ENCODE results near the gene HOMER2.
"Not testable (repeated sequence)": the region's sequence is repeated elsewhere in the genome, so short reads cannot be mapped to it uniquely, and the experiment has no call there.

Gene HOMER2

DNA sequence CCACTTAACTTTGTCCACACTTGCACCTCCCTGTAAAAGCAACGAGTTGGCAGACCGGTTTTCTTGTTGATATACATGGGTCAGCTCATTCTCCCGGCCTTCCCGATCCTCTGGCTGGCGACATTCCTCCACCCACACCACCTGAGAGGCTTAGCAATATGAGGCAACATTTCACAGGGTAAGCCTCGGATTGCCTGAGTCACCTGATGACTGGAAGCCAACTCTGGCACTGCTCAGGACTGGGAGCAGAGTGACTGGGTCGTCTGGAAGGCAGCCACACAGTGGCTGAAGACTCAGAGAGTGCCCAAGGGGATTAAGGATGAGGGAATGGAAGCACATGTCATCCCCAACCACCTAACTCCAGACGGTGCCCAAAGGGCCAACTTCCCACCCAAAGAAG is 9.8 kb downstream of the HOMER2 start:
- no peak for TF ChIP-seq ZC3H10 (CRISPR knock-in tag; IDR thresholded peaks at IDR 0.05)
- TF ChIP-seq, protein P1, sequence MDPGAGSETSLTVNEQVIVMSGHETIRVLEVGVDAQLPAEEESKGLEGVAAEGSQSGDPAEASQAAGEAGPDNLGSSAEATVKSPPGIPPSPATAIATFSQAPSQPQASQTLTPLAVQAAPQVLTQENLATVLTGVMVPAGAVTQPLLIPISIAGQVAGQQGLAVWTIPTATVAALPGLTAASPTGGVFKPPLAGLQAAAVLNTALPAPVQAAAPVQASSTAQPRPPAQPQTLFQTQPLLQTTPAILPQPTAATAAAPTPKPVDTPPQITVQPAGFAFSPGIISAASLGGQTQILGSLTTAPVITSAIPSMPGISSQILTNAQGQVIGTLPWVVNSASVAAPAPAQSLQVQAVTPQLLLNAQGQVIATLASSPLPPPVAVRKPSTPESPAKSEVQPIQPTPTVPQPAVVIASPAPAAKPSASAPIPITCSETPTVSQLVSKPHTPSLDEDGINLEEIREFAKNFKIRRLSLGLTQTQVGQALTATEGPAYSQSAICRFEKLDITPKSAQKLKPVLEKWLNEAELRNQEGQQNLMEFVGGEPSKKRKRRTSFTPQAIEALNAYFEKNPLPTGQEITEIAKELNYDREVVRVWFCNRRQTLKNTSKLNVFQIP (CRISPR knock-in tag; IDR thresholded peaks at IDR 0.05; ENCODE audit: borderline replicate concordance, low read depth), result no peak
- TF ChIP-seq, protein P2, sequence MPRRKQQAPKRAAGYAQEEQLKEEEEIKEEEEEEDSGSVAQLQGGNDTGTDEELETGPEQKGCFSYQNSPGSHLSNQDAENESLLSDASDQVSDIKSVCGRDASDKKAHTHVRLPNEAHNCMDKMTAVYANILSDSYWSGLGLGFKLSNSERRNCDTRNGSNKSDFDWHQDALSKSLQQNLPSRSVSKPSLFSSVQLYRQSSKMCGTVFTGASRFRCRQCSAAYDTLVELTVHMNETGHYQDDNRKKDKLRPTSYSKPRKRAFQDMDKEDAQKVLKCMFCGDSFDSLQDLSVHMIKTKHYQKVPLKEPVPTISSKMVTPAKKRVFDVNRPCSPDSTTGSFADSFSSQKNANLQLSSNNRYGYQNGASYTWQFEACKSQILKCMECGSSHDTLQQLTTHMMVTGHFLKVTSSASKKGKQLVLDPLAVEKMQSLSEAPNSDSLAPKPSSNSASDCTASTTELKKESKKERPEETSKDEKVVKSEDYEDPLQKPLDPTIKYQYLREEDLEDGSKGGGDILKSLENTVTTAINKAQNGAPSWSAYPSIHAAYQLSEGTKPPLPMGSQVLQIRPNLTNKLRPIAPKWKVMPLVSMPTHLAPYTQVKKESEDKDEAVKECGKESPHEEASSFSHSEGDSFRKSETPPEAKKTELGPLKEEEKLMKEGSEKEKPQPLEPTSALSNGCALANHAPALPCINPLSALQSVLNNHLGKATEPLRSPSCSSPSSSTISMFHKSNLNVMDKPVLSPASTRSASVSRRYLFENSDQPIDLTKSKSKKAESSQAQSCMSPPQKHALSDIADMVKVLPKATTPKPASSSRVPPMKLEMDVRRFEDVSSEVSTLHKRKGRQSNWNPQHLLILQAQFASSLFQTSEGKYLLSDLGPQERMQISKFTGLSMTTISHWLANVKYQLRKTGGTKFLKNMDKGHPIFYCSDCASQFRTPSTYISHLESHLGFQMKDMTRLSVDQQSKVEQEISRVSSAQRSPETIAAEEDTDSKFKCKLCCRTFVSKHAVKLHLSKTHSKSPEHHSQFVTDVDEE (CRISPR knock-in tag; IDR thresholded peaks at IDR 0.05), result no peak
- no peak for TF ChIP-seq TOX (CRISPR knock-in tag; IDR thresholded peaks at IDR 0.05; ENCODE audit: borderline replicate concordance)
- no peak for TF ChIP-seq ZFP3 (CRISPR knock-in tag; IDR thresholded peaks at IDR 0.05)
- no peak for TF ChIP-seq SNAI2 (CRISPR knock-in tag; IDR thresholded peaks at IDR 0.05)
- TF ChIP-seq, protein P3, sequence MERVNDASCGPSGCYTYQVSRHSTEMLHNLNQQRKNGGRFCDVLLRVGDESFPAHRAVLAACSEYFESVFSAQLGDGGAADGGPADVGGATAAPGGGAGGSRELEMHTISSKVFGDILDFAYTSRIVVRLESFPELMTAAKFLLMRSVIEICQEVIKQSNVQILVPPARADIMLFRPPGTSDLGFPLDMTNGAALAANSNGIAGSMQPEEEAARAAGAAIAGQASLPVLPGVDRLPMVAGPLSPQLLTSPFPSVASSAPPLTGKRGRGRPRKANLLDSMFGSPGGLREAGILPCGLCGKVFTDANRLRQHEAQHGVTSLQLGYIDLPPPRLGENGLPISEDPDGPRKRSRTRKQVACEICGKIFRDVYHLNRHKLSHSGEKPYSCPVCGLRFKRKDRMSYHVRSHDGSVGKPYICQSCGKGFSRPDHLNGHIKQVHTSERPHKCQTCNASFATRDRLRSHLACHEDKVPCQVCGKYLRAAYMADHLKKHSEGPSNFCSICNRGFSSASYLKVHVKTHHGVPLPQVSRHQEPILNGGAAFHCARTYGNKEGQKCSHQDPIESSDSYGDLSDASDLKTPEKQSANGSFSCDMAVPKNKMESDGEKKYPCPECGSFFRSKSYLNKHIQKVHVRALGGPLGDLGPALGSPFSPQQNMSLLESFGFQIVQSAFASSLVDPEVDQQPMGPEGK (CRISPR knock-in tag; IDR thresholded peaks at IDR 0.05; ENCODE audit: borderline replicate concordance), result no peak
- no peak for TF ChIP-seq PPARA (CRISPR knock-in tag; IDR thresholded peaks at IDR 0.05; ENCODE audit: borderline replicate concordance)
- no peak for TF ChIP-seq ZNF70 (CRISPR knock-in tag; IDR thresholded peaks at IDR 0.05)
- TF ChIP-seq ESRRG (CRISPR knock-in tag; IDR thresholded peaks at IDR 0.05), result no peak
- TF ChIP-seq, protein P4, sequence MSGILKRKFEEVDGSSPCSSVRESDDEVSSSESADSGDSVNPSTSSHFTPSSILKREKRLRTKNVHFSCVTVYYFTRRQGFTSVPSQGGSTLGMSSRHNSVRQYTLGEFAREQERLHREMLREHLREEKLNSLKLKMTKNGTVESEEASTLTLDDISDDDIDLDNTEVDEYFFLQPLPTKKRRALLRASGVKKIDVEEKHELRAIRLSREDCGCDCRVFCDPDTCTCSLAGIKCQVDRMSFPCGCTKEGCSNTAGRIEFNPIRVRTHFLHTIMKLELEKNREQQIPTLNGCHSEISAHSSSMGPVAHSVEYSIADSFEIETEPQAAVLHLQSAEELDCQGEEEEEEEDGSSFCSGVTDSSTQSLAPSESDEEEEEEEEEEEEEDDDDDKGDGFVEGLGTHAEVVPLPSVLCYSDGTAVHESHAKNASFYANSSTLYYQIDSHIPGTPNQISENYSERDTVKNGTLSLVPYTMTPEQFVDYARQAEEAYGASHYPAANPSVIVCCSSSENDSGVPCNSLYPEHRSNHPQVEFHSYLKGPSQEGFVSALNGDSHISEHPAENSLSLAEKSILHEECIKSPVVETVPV (CRISPR knock-in tag; IDR thresholded peaks at IDR 0.05), result no peak
- TF ChIP-seq ARNTL (CRISPR knock-in tag; IDR thresholded peaks at IDR 0.05; ENCODE audit: borderline replicate concordance, low read depth), result no peak
- no peak for TF ChIP-seq RARB (CRISPR knock-in tag; IDR thresholded peaks at IDR 0.05)
- TF ChIP-seq ISL1 (CRISPR knock-in tag; IDR thresholded peaks at IDR 0.05), result no peak
- no peak for TF ChIP-seq BACH2 (CRISPR knock-in tag; IDR thresholded peaks at IDR 0.05; ENCODE audit: borderline replicate concordance)
- TF ChIP-seq ZFP30 (CRISPR knock-in tag; IDR thresholded peaks at IDR 0.05), result no peak
- TF ChIP-seq, protein P5, sequence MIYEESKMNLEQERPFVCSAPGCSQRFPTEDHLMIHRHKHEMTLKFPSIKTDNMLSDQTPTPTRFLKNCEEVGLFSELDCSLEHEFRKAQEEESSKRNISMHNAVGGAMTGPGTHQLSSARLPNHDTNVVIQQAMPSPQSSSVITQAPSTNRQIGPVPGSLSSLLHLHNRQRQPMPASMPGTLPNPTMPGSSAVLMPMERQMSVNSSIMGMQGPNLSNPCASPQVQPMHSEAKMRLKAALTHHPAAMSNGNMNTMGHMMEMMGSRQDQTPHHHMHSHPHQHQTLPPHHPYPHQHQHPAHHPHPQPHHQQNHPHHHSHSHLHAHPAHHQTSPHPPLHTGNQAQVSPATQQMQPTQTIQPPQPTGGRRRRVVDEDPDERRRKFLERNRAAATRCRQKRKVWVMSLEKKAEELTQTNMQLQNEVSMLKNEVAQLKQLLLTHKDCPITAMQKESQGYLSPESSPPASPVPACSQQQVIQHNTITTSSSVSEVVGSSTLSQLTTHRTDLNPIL (CRISPR knock-in tag; IDR thresholded peaks at IDR 0.05; ENCODE audit: low read depth), result no peak
- no peak; the same call in 2 of the 3 replicates for ATAC-seq

DNA sequence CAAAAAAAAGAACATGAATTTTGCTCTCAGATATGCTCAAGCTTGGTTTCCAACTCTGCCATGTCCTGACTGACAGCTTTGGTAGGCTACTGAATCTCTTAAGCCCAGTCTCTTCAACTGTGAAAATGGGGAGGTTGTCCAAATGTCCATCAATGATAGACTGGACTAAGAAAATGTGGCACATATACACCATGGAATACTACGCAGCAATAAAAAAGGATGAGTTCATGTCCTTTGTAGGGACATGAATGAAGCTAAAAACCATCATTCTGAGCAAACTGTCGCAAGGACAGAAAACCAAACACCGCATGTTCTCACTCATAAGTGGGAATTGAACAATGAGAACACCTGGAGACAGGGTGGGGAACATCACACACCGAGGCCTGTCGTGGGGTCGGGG is 12.8 kb downstream of the HOMER2 start:
- not testable (repeated sequence) for ATAC-seq

DNA sequence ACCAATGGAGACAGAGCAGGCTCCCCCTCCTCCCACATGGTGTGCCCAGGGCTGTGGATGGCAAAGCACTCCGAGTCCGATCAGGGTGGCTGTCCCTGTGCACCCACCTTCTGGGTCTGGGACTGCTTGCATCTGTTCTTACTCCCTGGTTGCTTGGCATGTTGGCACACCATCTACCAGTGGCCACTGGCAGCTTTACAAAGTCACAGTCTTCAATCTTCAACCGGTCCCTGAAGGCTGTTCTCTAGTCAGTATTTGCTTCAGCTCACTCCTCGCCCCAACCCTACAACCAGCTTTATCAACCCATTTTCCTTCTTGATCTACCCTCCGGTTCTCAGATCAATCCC is 14.8 kb downstream of the HOMER2 start:
- ATAC-seq, result no peak
- TF ChIP-seq, protein P2 (CRISPR knock-in tag; IDR thresholded peaks at IDR 0.05), result no peak
- TF ChIP-seq ZC3H10 (CRISPR knock-in tag; IDR thresholded peaks at IDR 0.05) (no peak), ZNF8 (CRISPR knock-in tag; IDR thresholded peaks at IDR 0.05) (no peak), ZNF565 (CRISPR knock-in tag; conservative IDR thresholded peaks at IDR 0.05; ENCODE audit: low read depth) (no peak), TOX (CRISPR knock-in tag; IDR thresholded peaks at IDR 0.05; ENCODE audit: borderline replicate concordance) (no peak)
- TF ChIP-seq, protein P5 (CRISPR knock-in tag; IDR thresholded peaks at IDR 0.05; ENCODE audit: low read depth), result no peak

All from SK-N-SH treated with all-trans-retinoic acid at 6 μM for 48 hours (cell line).